HEK293T (cell line): ENCODE measurements around the gene GIPC3.

Experiments
- BHLHE40 ChIP-seq: fragments of 450-650 bp; IDR thresholded peaks from 2 replicates; pipeline ENCODE4 v1.6.1; 2016; ENCODE audit warnings: mild to moderate bottlenecking, moderate library complexity, borderline replicate concordance
- FOXA1 ChIP-seq: fragments of 450-650 bp; IDR thresholded peaks from 2 replicates; pipeline ENCODE4 v1.6.1; 2016; ENCODE audit warnings: mild to moderate bottlenecking
- FOXM1 ChIP-seq: fragments of 450-650 bp; IDR thresholded peaks from 2 replicates; pipeline ENCODE4 v1.6.1; 2017; ENCODE audit warnings: mild to moderate bottlenecking, borderline replicate concordance
- HDGF ChIP-seq: fragments of 450-650 bp; IDR thresholded peaks from 2 replicates; pipeline ENCODE4 v1.6.1; 2017; ENCODE audit warnings: antibody characterized with exemption, borderline replicate concordance
- NFRKB ChIP-seq: fragments of 450-650 bp; IDR thresholded peaks from 2 replicates; pipeline ENCODE4 v1.6.1; 2016; ENCODE audit warnings: mild to moderate bottlenecking, moderate library complexity
- SP1 ChIP-seq: fragments of 450-650 bp; IDR thresholded peaks from 2 replicates; pipeline ENCODE4 v1.6.1; 2017
- SUZ12 ChIP-seq: fragments of 450-650 bp; IDR thresholded peaks from 2 replicates; pipeline ENCODE4 v1.6.1; 2016; ENCODE audit warnings: mild to moderate bottlenecking
- ZNF384 ChIP-seq: fragments of 450-650 bp; IDR thresholded peaks from 2 replicates; pipeline ENCODE4 v1.6.1; 2016

- no peak for TF ChIP-seq SUZ12
- TF ChIP-seq SP1, result no peak
- TF ChIP-seq FOXM1, result no peak
- no peak for TF ChIP-seq BHLHE40
- TF ChIP-seq HDGF, result no peak
- TF ChIP-seq ZNF384, result no peak
- no peak for TF ChIP-seq FOXA1
- no peak for TF ChIP-seq NFRKB
These were observed 40.8 kb downstream of the GIPC3 start for GRCh38 chr19:3625996-3626472.
